Measurements from ENCODE around the gene LAYN.

The LAYN gene

DNA sequence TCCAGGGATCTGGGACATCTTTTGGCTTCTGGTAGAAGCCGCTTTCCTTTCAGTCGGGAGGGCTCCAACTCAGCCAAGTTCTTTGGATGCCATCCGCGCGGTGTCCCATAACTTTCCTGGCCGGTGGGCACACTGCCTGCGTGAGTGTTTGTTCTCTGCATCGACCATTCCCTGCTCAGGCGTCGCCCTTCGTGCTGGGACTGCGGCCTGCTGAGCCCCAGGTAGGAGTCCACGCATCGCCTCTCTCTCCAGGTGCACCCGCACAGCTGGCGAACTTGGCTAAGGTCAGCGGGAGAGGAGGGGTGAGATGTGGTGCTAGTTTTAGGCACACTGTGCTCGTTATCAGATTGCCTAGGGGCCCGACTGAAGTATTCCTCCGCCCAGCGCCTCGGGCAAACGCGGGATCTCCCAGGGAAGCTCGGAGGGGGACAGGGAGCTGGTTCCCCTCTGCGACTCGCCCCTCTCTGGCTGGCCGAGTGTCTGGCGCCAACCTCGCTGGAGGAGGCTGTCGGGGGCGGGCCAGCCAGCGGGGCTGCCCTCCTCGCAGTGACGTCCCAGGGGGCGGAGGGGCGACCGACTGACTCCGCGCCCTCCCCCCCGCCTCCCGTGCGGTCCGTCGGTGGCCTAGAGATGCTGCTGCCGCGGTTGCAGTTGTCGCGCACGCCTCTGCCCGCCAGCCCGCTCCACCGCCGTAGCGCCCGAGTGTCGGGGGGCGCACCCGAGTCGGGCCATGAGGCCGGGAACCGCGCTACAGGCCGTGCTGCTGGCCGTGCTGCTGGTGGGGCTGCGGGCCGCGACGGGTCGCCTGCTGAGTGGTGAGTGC lies at the start of gene LAYN:
Gene LAYN (plus strand): TSS at position 607 of the 823 bp plus-strand sequence. CDS start 124 bp downstream, at position 731.
- DNase-seq: peak; percentile 37

DNA sequence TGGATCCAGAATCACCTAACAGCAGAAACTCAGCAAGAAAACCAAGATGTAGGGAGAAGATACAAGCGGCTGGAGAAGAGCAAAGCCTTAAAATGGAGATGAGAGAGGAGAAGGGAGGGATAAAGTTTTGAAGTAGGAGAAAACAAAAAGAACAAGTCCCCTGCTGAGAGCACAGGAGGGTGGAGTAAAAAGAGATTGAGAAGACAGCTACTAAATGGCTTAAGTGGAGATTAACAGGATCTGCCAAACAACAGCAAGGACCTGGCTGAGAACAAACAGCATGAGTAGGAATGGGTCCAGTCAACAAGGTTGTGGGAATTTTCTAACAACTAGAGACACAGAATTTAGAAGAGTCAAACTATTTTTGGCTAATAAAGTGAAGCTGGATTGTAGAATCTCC lies 46.5 kb upstream of the LAYN start:
- DNase-seq: no peak

- DNase-seq: no peak
These were observed 41.0 kb upstream of the LAYN start for GRCh38 chr11:111499483-111499882.

GRCh38 chr11:111500481-111500880 lies 40.0 kb upstream of the LAYN start:
- DNase-seq: no peak

- no peak for DNase-seq
These were observed 37.9 kb upstream of the LAYN start for GRCh38 chr11:111502611-111503010.

DNA sequence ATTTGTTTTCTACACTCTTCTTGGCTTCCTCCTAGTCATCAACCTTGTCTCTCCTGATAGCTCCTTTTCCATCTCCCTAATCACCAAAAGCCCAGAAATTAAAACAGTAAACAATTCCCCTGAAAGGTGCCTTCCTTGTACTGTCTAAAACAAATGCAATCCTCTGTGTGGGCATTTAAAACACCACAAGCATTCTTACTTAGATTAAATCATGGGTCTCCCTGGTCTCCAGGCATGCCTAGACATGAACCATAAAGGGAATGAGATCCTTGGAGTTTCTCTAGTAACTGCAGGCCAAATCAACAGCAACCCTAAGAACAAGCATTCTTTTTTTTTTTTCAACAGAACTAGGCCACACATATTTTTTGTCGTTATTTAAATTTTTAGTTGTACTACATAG lies 30.2 kb upstream of the LAYN start:
- no peak for DNase-seq

DNA sequence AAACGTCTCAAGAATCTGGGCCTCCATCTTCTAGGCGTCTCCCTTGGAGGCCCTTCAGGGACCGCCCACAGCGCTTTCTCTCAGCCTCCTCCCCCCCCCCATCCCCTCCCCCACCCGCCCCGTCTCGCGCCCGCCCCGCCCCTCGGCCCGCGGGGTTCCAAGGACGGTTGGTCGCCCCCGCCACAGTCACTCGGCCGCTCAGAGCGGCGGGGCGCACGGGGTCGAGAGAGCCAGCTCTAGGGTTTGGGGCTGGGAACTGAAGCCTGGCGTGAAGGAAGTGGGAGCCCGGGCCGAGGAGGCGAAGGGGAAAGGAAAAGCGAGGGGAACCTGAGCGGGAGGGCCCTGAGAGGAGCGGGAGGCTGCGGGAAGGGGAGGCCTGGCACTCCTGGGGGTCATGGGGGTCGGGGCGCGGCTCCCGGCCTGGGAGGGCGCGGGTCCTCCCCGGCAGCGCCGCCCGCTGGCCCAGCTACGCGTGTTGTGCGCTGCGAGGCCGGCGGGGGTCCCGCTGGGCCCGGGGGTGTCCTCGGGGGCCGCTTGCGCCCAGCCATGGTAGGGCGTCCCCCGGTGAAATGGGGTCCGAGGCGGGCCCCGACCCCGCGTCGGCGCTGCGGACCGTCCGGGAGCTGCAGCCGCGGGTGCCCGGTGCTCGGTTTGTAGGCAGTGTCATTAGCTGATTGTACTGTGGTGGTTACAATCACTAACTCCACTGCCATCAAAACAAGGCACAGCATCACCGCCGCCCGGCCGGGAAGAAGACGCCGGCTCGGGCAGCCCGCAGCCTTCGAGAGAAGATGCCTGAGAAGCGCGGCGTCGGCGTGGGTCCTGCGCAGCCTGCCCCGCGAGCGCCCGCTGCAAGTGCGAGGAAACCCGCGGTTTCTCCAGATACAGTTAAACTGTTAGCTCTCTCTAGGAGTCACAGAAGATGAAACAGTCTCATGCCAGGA lies 28.0 kb upstream of the LAYN start, which contains the start of gene BTG4:
Gene BTG4 (minus strand): TSS at position 91 of the 944 bp plus-strand sequence. CDS start 13,610 bp downstream, outside the sequence.
- no peak for DNase-seq

DNA sequence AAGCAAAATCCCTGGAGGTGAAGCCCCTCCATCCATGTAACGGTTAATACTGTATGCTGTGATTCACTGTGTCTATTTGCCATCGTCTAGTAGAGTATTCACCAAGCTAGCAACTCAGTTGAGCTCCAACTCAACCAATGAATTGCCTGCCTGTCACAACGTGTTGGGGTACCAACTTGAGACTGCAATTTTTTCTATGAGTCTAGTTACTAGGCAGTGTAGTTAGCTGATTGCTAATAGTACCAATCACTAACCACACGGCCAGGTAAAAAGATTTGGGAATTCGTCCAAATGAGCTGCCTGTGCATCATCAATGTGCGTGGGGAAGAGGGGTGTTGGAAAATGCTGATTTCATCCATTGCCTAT lies 27.3 kb upstream of the LAYN start:
- no peak for DNase-seq

GRCh38 chr11:111514216-111515031 lies 26.1 kb upstream of the LAYN start, which contains the start of gene HOATZ:
Gene HOATZ, plus strand, starts transcription at chr11:111514778. Its CDS starts 7 bp downstream, at chr11:111514785.
- DNase-seq: no peak

GRCh38 chr11:111515591-111515990 lies 24.9 kb upstream of the LAYN start:
- no peak for DNase-seq

- DNase-seq: no peak
These were observed 21.9 kb upstream of the LAYN start for GRCh38 chr11:111518668-111519067.

GRCh38 chr11:111520560-111520959 lies 20.0 kb upstream of the LAYN start:
- no peak for DNase-seq

- DNase-seq: no peak
These were observed 19.4 kb upstream of the LAYN start for GRCh38 chr11:111521135-111521534.

DNA sequence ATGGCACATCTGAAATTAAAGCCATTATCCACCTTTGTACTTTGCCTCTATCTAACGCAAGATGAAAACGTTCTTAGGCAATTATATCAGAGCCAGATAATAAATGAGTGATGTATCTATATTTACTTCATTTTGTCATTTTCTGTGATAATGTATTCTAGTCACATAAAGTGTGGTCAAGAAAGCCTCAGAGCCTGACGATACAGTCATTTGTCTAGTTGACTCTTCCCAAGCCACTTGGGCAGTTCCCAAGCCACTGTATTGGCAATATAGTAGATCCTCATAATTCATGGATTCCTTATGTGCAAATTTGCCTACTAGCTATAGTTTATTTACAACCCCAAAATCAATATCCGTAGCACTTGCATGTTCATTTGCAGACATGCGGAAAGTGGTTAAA lies 18.1 kb upstream of the LAYN start:
- DNase-seq: no peak

- DNase-seq: no peak
These were observed 17.2 kb upstream of the LAYN start for GRCh38 chr11:111523343-111523742.

GRCh38 chr11:111524056-111524455 lies 16.5 kb upstream of the LAYN start:
- DNase-seq: no peak

- DNase-seq: no peak
These were observed 15.1 kb upstream of the LAYN start for GRCh38 chr11:111525456-111525855.

DNA sequence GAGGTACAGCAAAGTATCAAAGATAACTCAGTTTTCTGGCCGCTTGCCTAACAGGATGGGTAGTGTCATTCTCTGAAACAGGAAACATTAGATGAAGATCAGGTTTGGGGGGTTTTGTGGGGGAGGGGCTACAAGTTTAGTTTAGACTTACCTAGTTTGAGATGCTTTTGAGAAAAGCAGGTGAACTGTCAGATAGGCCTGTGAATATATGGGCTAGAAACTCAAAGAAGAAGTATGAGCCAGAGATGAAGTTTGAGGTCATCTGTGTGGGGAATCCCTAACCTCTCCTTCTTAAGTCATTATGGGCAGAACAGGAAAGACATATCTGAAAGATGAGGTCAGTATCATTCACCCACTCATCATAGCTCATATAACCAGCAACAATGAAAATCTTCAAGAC lies 14.0 kb upstream of the LAYN start:
- DNase-seq: no peak

DNA sequence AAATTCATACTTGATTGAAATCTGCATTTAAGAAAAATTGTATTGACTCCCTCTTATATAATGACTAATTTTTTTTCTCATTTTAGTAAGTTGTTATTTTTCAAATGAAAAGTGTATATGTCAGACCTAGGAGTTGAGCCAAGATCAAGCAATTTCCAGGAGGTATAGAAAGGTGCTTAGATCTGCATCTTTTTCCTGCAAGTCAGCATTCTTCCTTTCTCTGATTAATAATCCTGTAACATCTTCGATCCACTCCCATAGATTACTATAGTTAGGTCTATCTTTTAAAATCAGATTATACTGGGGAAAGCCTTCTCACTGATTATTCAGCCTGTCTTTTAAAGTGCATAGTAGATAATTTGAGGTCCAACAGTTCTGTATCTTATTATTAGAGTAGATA lies 13.2 kb upstream of the LAYN start:
- no peak for DNase-seq

DNA sequence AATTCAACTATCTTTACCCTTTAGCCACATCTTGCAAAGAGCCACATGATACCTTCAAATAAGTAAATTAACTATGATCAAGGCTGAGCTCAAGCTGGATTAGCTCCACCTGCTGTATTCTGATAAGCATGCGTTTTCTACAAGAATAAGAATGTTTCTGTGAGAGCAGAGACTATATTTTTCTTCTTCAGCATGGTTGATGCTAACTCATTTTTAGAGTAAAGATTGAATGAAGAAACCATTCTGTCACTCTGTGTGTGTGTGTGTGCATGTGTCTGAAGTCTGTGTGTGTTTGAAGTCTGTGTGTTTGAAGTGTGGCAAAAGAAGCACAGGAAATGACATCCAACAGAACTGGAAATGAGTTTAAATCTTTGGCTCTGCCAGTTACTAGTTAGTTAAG lies 12.0 kb upstream of the LAYN start:
- no peak for DNase-seq

DNA sequence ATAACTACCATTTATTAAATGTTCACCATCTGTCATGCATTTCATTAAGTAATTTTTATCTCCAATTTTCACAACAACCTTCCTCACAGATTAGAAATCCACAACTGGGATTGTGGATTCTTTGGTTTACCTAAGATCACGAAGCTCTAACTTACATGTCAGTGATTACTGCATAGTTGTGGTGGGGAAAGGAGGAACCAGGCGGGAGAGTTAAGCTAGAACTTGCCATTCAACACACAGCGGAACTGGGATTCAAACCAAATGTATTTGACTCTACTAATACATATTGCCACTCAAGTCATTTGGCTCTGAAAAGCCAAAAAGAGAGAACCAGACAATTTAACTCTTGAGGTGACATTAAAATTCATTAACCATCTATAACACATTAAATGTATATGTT lies 10.4 kb upstream of the LAYN start:
- no peak for DNase-seq

GRCh38 chr11:111531136-111531535 lies 9.4 kb upstream of the LAYN start:
- DNase-seq: no peak

Data from CD4-positive, alpha-beta T cell treated with Interferon gamma for 1 hour (primary cell).